NK-92 (cell line): ENCODE results near the gene CCL1.
"Not testable (repeated sequence)": the region's sequence is repeated elsewhere in the genome, so short reads cannot be mapped to it uniquely, and the experiment has no call there.

Source experiments
- DNase-seq: peaks from one replicate; lab custom pipeline; 2025; ENCODE audit not compliant: unreplicated experiment; lab: John Stamatoyannopoulos, UW

The CCL1 gene

GRCh38 chr17:34361478-34362061, 1.5 kb downstream of the CCL1 start:
- DNase-seq, result no peak

- DNase-seq, result no peak
These were observed 2.3 kb downstream of the CCL1 start for GRCh38 chr17:34360601-34361270.

- no peak for DNase-seq
These were observed 4.4 kb downstream of the CCL1 start for GRCh38 chr17:34358631-34359030.

- no peak for DNase-seq
These were observed 5.6 kb downstream of the CCL1 start for GRCh38 chr17:34357398-34357797.

GRCh38 chr17:34356194-34356593, 6.8 kb downstream of the CCL1 start, which contains the start of gene CCL13:
TSS of gene CCL13 (plus strand) at chr17:34356480. CDS start at chr17:34356527, 47 bp downstream.
- no peak for DNase-seq

- no peak for DNase-seq
These were observed 8.4 kb downstream of the CCL1 start for GRCh38 chr17:34354637-34355036.

- DNase-seq, result no peak
These were observed 10.8 kb downstream of the CCL1 start for GRCh38 chr17:34352191-34352590.

GRCh38 chr17:34351096-34351495, 11.9 kb downstream of the CCL1 start:
- no peak for DNase-seq

GRCh38 chr17:34349751-34350150, 13.3 kb downstream of the CCL1 start:
- DNase-seq, result no peak

GRCh38 chr17:34347063-34347462, 16.0 kb downstream of the CCL1 start:
- no peak for DNase-seq

- no peak for DNase-seq
These were observed 21.1 kb downstream of the CCL1 start for GRCh38 chr17:34341916-34342315.

GRCh38 chr17:34339138-34339770, 23.8 kb downstream of the CCL1 start:
- DNase-seq, result no peak

- DNase-seq, result no peak
These were observed 25.3 kb downstream of the CCL1 start for GRCh38 chr17:34337701-34338100.

GRCh38 chr17:34327580-34327979, 35.5 kb downstream of the CCL1 start:
- not testable (repeated sequence) for DNase-seq

GRCh38 chr17:34321964-34322363, 41.1 kb downstream of the CCL1 start:
- DNase-seq, result no peak

- DNase-seq, result no peak
These were observed 44.0 kb downstream of the CCL1 start, which contains the start of gene CCL8 for GRCh38 chr17:34319039-34319483. TSS of gene CCL8 (plus strand) at chr17:34319435. CDS start at chr17:34319502, 67 bp downstream.

- DNase-seq, result no peak
These were observed 44.6 kb downstream of the CCL1 start for GRCh38 chr17:34318474-34318873.

GRCh38 chr17:34314279-34314678, 48.8 kb downstream of the CCL1 start:
- DNase-seq, result no peak

GRCh38 chr17:34313164-34313563, 49.9 kb downstream of the CCL1 start:
- no peak for DNase-seq

- no peak for DNase-seq
These were observed 51.0 kb downstream of the CCL1 start for GRCh38 chr17:34312080-34312479.

GRCh38 chr17:34311291-34311690, 51.7 kb downstream of the CCL1 start:
- no peak for DNase-seq
